Epithelial cell of proximal tubule (primary cell): ENCODE measurements around the gene ATF3. TPM values are rescaled to one million over a fixed set of nuclear protein-coding genes. Genes with fewer than 3 reads are reported as not detected.

Experiments
- DNase-seq: peaks from one replicate; pipeline ENCODE4 v3.0.0-alpha.2; 2011; ENCODE audit warnings: low read depth
- H3K4me3 ChIP-seq: 2 replicates; pipeline ENCODE4 v1.5.1; 2011; ENCODE audit warnings: low read depth, mild to moderate bottlenecking, low read length
- CTCF ChIP-seq: conservative IDR thresholded peaks from 2 replicates; pipeline ENCODE4 v1.5.1; 2012; ENCODE audit warnings: low read depth, mild to moderate bottlenecking, low read length
- total RNA-seq: library from RNA; depleted of rRNA; stranded (reverse); fragments of >200 nt; gene quantifications from 2 replicates; pipeline ENCODE4 v1.2.3, GENCODE V29; 2015

The ATF3 gene
- total RNA-seq, 1 donor from 2014 or later, result 18.9 TPM

- no peak overlapping the region for H3K4me3 ChIP-seq
- no peak for DNase-seq
- no peak for TF ChIP-seq CTCF
Measured at GRCh38 chr1:212586206-212587015, 22.1 kb upstream of the ATF3 start.

- no peak for TF ChIP-seq CTCF
- H3K4me3 ChIP-seq, result no peak overlapping the region
- no peak for DNase-seq
Measured at GRCh38 chr1:212587016-212587887, 21.3 kb upstream of the ATF3 start.

- no peak overlapping the region for H3K4me3 ChIP-seq
- no peak for DNase-seq
- TF ChIP-seq CTCF, result no peak
Measured at GRCh38 chr1:212587888-212588510, 20.6 kb upstream of the ATF3 start.

GRCh38 chr1:212589446-212589845, 19.1 kb upstream of the ATF3 start:
- H3K4me3 ChIP-seq, result no peak overlapping the region
- DNase-seq, result no peak
- TF ChIP-seq CTCF, result no peak

- TF ChIP-seq CTCF, result no peak
- H3K4me3 ChIP-seq, result no peak overlapping the region
- DNase-seq, result no peak
Measured at GRCh38 chr1:212591922-212592321, 16.6 kb upstream of the ATF3 start.

GRCh38 chr1:212593821-212594251, 14.7 kb upstream of the ATF3 start:
- no peak for DNase-seq

More at GRCh38 chr1:212593821-212594251, 14.7 kb upstream of the ATF3 start:
- no peak overlapping the region for H3K4me3 ChIP-seq
- TF ChIP-seq CTCF, result no peak
